Suprapubic skin (tissue), 4 donors: Measurements from ENCODE around the gene HECW1. TPM values are rescaled to one million over a fixed set of nuclear protein-coding genes. Genes with fewer than 3 reads are reported as not detected.

ENCODE experiments used
- total RNA-seq, 4 donors: library from RNA; depleted of rRNA; stranded (reverse); fragments of >200 nt; gene quantifications; one replicate each; pipeline ENCODE4 v1.1.0, GENCODE V29; 2016

The HECW1 gene
- total RNA-seq, 4 donors from 2014 or later: 0.17 to 0.73 (median 0.32) TPM; not detected in 1

Other genes starting within 250 kb of the HECW1 start
- 1 to 10 TPM; 3.5 to 7.1 (median 5.8) TPM for gene C7orf25, start 200.6 kb upstream of the HECW1 start, total RNA-seq
- gene PSMA2, start 180.5 kb upstream of the HECW1 start, total RNA-seq: 10 to 100 TPM; 29.9 to 58.9 (median 46.0) TPM
- 10 to 100 TPM; 32.9 to 47.2 (median 35.9) TPM for gene MRPL32, start 180.3 kb upstream of the HECW1 start, total RNA-seq